Endothelial cell of umbilical vein (primary cell): ENCODE results near the gene GNE. TPM values are rescaled to one million over a fixed set of nuclear protein-coding genes. Genes with fewer than 3 reads are reported as not detected.
A peak's percentile ranks its signal among the peaks of the same experiment; 100 is the strongest.

Source experiments
- BruUV-seq: library from RNA; stranded (reverse); fragments of 400-500 nt; replicated peaks from 2 replicates; lab custom pipeline; 2021; lab: Mats Ljungman, UMichigan
- CTCF ChIA-PET: fragments of 300-600, 350-600 bp; sonication (Branson Sonifier 250); formaldehyde crosslinking; loops from one replicate; lab custom pipeline; 2021; ENCODE audit warnings: antibody characterized with exemption, inconsistent platforms; lab: Charles Lee
- POLR2A ChIA-PET: fragments of 300-600, 350-600 bp; sonication (Branson Sonifier 250); formaldehyde crosslinking; loops from one replicate; lab custom pipeline; 2021; ENCODE audit warnings: antibody characterized with exemption, inconsistent platforms; lab: Charles Lee
- DNase-seq: peaks from one replicate; pipeline ENCODE4 v3.0.0-alpha.2; 2011; ENCODE audit warnings: low read depth, low spot score
- FAIRE-seq: peaks from 2 replicates; lab custom pipeline; 2011; peaks lifted over from hg19 to GRCh38; lab: Jason Lieb, UNC
- H2AFZ ChIP-seq: 2 replicates; pipeline ENCODE4 v1.6.0; 2012; ENCODE audit warnings: low read depth, low read length, control low read depth, inconsistent platforms
- H3K27ac ChIP-seq: 2 replicates; pipeline ENCODE4 v1.5.1; 2011; ENCODE audit warnings: low read depth, mild to moderate bottlenecking, control low read depth, low read length, moderate library complexity; ENCODE audit not compliant: insufficient read depth
- H3K27me3 ChIP-seq, 2 experiments: 2 replicates each; pipeline versions ENCODE4 v1.6.0 to v1.6.1; 2011; ENCODE audit warnings: low read length in 2 of 2, mixed read lengths in 1 of 2; ENCODE audit not compliant: control insufficient read depth in 2 of 2, insufficient read depth in 2 of 2
- H3K36me3 ChIP-seq, 2 experiments: 2 replicates in 1 of 2; 3 replicates in 1 of 2; pipeline ENCODE4 v1.5.1; 2011; ENCODE audit warnings: low read length in 2 of 2, mild to moderate bottlenecking in 1 of 2, moderate library complexity in 1 of 2; ENCODE audit not compliant: control insufficient read depth in 2 of 2, insufficient read depth in 2 of 2; ENCODE audit errors: extremely low read depth in 1 of 2
- H3K4me1 ChIP-seq: 3 replicates; pipeline ENCODE4 v1.5.1; 2011; ENCODE audit warnings: mild to moderate bottlenecking, low read length; ENCODE audit not compliant: control insufficient read depth, insufficient read depth; ENCODE audit errors: extremely low read depth
- H3K4me2 ChIP-seq: 2 replicates; pipeline ENCODE4 v1.6.1; 2011; ENCODE audit warnings: low read length, control low read depth, mixed read lengths; ENCODE audit not compliant: insufficient read depth
- H3K4me3 ChIP-seq, 3 experiments: fragments of 200-600 bp in 1 of 3; sonication (generic), shearing (Covaris generic) in 1 of 3; replicated peaks in 1 of 3; 2 replicates each; pipeline ENCODE4 v1.5.1; 2011 to 2016; ENCODE audit warnings: control low read depth in 3 of 3, low read length in 3 of 3, mild to moderate bottlenecking in 2 of 3, inconsistent platforms in 1 of 3, low read depth in 1 of 3, moderate library complexity in 1 of 3; ENCODE audit not compliant: insufficient read depth in 1 of 3
- H3K79me2 ChIP-seq: 2 replicates; pipeline ENCODE4 v1.6.0; 2012; ENCODE audit warnings: low read length, inconsistent platforms; ENCODE audit not compliant: control insufficient read depth, insufficient read depth
- H3K9ac ChIP-seq: replicated peaks from 2 replicates; pipeline ENCODE3; 2011; ENCODE audit warnings: low read length, control low read depth; ENCODE audit not compliant: insufficient read depth; ENCODE audit errors: extremely low read depth
- H3K9me1 ChIP-seq: replicated peaks from 3 replicates; pipeline ENCODE4 v1.6.0; 2011; ENCODE audit warnings: mild to moderate bottlenecking, low read length; ENCODE audit not compliant: control insufficient read depth, insufficient read depth; ENCODE audit errors: extremely low read depth
- H3K9me3 ChIP-seq: replicated peaks from 2 replicates; pipeline ENCODE4 v1.5.1; 2012; ENCODE audit warnings: low read length, inconsistent platforms; ENCODE audit not compliant: control insufficient read depth, insufficient read depth
- H4K20me1 ChIP-seq: replicated peaks from 2 replicates; pipeline ENCODE3; 2011; ENCODE audit warnings: mild to moderate bottlenecking, low read length; ENCODE audit not compliant: control insufficient read depth, insufficient read depth; ENCODE audit errors: extremely low read depth
- EZH2 ChIP-seq: IDR thresholded peaks from 2 replicates; pipeline ENCODE4 v1.6.1; 2012; ENCODE audit warnings: borderline replicate concordance, low read depth, mild to moderate bottlenecking, moderate library complexity, low read length, inconsistent platforms; ENCODE audit not compliant: severe bottlenecking
- GATA2 ChIP-seq: IDR thresholded peaks from 2 replicates; pipeline ENCODE4 v1.7.0; 2011; ENCODE audit warnings: low read depth, mild to moderate bottlenecking, moderate library complexity, mixed read lengths, low read length; ENCODE audit not compliant: insufficient read length, insufficient read depth
- JUN ChIP-seq: IDR thresholded peaks from 2 replicates; pipeline ENCODE4 v1.6.1; 2011; ENCODE audit warnings: borderline replicate concordance, low read depth; ENCODE audit not compliant: insufficient read length, insufficient read depth
- MYC ChIP-seq: IDR thresholded peaks from one replicate; pipeline ENCODE4 v1.6.1; 2011; ENCODE audit warnings: mild to moderate bottlenecking, low read depth, low read length
- POLR2A ChIP-seq: IDR thresholded peaks from 2 replicates; pipeline ENCODE4 v1.6.1; 2012; ENCODE audit warnings: low read depth, mild to moderate bottlenecking, control low read depth, low read length
- POLR2AphosphoS5 ChIP-seq: IDR thresholded peaks from 2 replicates; pipeline ENCODE4 v1.6.1; 2012; ENCODE audit warnings: low read depth, mild to moderate bottlenecking, control low read depth, low read length, moderate library complexity; ENCODE audit not compliant: insufficient read depth
- dilution Hi-C: fragments of 300-500 bp; cut with MboI; formaldehyde crosslinking; loops from one replicate; pipeline ENCODE4 v1.15.0; 2019; ENCODE audit warnings: low sequenced_read_pairs; ENCODE audit not compliant: extremely low pct_ligation_motif_present
- intact Hi-C: fragments of 100-400 bp; cut with micrococcal nuclease; formaldehyde crosslinking; loops from one replicate; pipeline ENCODE4 v1.10.0; 2022
- polyA plus RNA-seq, 4 experiments: library from polyadenylated mRNA; depleted of rRNA in 3 of 4; stranded (reverse) in 3 of 4; unstranded in 1 of 4; fragments of >200 nt; gene quantifications; 2 replicates each; pipeline versions ENCODE4 v1.2.1 to v1.2.3, GENCODE V29; 2011 to 2012; ENCODE audit warnings: missing spikeins in 1 of 4
- total RNA-seq: library from RNA; stranded (reverse); gene quantifications from 2 replicates; pipeline ENCODE4 v1.2.3, GENCODE V29; 2021
- TF ChIP-seq, protein P1 (sequence below): IDR thresholded peaks from 2 replicates; pipeline ENCODE4 v1.6.1; 2011; ENCODE audit not compliant: insufficient read depth, insufficient read length
- TF ChIP-seq, protein P2 (sequence below), 2 donors: IDR thresholded peaks; 1 replicate in 1 of 2; 2 replicates in 1 of 2; pipeline ENCODE4 v1.5.1; 2011; ENCODE audit warnings: low read length in 2 of 2, mild to moderate bottlenecking in 2 of 2, moderate library complexity in 2 of 2, control low read depth in 1 of 2, inconsistent platforms in 1 of 2, low read depth in 1 of 2; ENCODE audit not compliant: insufficient read depth in 1 of 2; ENCODE audit errors: extremely low read depth in 1 of 2

The GNE gene
- total and polyA plus RNA-seq, 2 donors (not counting 3 experiments of a cell fraction or from before 2014, with no cell fraction given): 8.5 to 11.4 TPM

DNA sequence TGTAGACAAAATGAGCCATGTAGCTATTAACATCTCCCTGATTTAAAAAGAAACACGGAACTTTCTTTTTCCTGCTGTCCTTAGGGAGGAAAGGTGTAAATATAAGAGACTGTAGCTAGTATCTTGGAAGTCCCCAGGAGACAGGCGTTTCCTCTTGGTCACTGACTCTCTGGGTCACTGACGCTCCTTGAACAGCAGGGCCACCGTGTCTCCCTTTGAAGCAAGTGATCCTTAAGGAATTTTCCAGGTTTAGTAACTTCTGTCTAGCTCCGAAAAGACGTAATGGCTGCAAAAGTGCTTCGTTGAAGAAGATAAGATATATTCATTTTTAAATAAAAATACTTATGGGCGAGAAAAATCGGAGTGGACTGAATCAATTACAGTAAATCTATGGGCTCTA, 68.3 kb downstream of the GNE start:
- no peak for TF ChIP-seq EZH2
- TF ChIP-seq POLR2A: no peak
- TF ChIP-seq MYC: no peak
- no peak for TF ChIP-seq JUN
- TF ChIP-seq POLR2AphosphoS5: no peak
- TF ChIP-seq, protein P1, sequence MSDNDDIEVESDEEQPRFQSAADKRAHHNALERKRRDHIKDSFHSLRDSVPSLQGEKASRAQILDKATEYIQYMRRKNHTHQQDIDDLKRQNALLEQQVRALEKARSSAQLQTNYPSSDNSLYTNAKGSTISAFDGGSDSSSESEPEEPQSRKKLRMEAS: no peak
- TF ChIP-seq, protein P2, sequence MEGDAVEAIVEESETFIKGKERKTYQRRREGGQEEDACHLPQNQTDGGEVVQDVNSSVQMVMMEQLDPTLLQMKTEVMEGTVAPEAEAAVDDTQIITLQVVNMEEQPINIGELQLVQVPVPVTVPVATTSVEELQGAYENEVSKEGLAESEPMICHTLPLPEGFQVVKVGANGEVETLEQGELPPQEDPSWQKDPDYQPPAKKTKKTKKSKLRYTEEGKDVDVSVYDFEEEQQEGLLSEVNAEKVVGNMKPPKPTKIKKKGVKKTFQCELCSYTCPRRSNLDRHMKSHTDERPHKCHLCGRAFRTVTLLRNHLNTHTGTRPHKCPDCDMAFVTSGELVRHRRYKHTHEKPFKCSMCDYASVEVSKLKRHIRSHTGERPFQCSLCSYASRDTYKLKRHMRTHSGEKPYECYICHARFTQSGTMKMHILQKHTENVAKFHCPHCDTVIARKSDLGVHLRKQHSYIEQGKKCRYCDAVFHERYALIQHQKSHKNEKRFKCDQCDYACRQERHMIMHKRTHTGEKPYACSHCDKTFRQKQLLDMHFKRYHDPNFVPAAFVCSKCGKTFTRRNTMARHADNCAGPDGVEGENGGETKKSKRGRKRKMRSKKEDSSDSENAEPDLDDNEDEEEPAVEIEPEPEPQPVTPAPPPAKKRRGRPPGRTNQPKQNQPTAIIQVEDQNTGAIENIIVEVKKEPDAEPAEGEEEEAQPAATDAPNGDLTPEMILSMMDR (IDR thresholded peaks at IDR 0.05; ENCODE audit: extremely low read depth in 1 of 2, insufficient read depth in 1 of 2, low read depth in 1 of 2, low read length in 2 of 2): no peak
- TF ChIP-seq GATA2: no peak
- Histone ChIP-seq H3K79me2 (peaks cover 43% of the 10 kb centered on the region), H3K36me3 (no peaks in the 10 kb centered on the region), H3K27me3 (no peaks in the 10 kb centered on the region), H3K4me1 (peaks cover 31% of the 10 kb centered on the region), H3K9me1 (no peaks in the 10 kb centered on the region), H3K9ac (peak overlapping the region; percentile 96), H2AFZ (peak overlapping the region; percentile 40), H3K27ac (peak overlapping the region; percentile 78), H3K9me3 (no peaks in the 10 kb centered on the region), H4K20me1 (no peaks in the 10 kb centered on the region), H3K4me3 (peak overlapping the region in 2 of 3 experiments; percentile 90 to 93), H3K4me2 (peak overlapping the region; percentile 66)
- ChIA-PET POLR2A (interaction anchor here (0.6 to 1.7 kb wide), 11 partner anchors 11 to 408 kb away, joined by 3 to 8 read pairs (median 4); no protein-coding TSS in a partner anchor), CTCF (interaction anchor here (0.6 to 4.3 kb wide), 22 partner anchors 12 to 400 kb away, joined by 3 to 29 read pairs (median 6); partner anchors contain the start of gene GLIPR2)
- DNase-seq (peak; percentile 46), FAIRE-seq (no peak)
- intact Hi-C loops: loop anchor here (5.0 kb wide), 1 partner anchor 137 kb away; no protein-coding TSS in a partner anchor
- BruUV-seq: TSS peak; percentile 92
- dilution Hi-C loops: no loop called here
